MM.1S (cell line): ENCODE data around the gene HIGD1C.

Experiments used
- DNase-seq: peaks from one replicate; pipeline ENCODE4 v3.0.0-alpha.2; 2015
- H2AFZ ChIP-seq: fragments of 300-600 bp; sonication (generic); 2 replicates; pipeline ENCODE4 v1.6.0; 2016; ENCODE audit warnings: antibody characterized with exemption, low read length
- H3F3A ChIP-seq: fragments of 300-600 bp; sonication (generic); 2 replicates; pipeline ENCODE4 v1.6.1; 2016; ENCODE audit warnings: mild to moderate bottlenecking, antibody characterized with exemption, low read length, moderate library complexity, mixed read lengths; ENCODE audit not compliant: insufficient read depth
- H3K27ac ChIP-seq: fragments of 300-600 bp; sonication (generic); 2 replicates; pipeline ENCODE4 v1.5.1; 2016; ENCODE audit warnings: mild to moderate bottlenecking, low read length
- H3K27me3 ChIP-seq: fragments of 300-600 bp; sonication (generic); replicated peaks from 2 replicates; pipeline ENCODE4 v1.6.0; 2016; ENCODE audit warnings: low read length; ENCODE audit not compliant: insufficient read depth
- H3K36me3 ChIP-seq: fragments of 300-600 bp; sonication (generic); replicated peaks from 2 replicates; pipeline ENCODE4 v1.6.1; 2016; ENCODE audit warnings: mild to moderate bottlenecking, low read length, mixed read lengths; ENCODE audit not compliant: insufficient read depth
- H3K4me1 ChIP-seq: fragments of 300-600 bp; sonication (generic); 2 replicates; pipeline ENCODE4 v1.6.1; 2016; ENCODE audit warnings: low read length, mixed read lengths
- H3K4me2 ChIP-seq: fragments of 300-600 bp; sonication (generic); 2 replicates; pipeline ENCODE4 v1.6.0; 2016; ENCODE audit warnings: low read depth, low read length
- H3K4me3 ChIP-seq: fragments of 300-600 bp; sonication (generic); 2 replicates; pipeline ENCODE4 v1.5.1; 2016; ENCODE audit warnings: low read length, mixed read lengths
- H3K79me2 ChIP-seq: fragments of 300-600 bp; sonication (generic); 2 replicates; pipeline ENCODE4 v1.6.1; 2016; ENCODE audit warnings: mixed run types, low read length, mixed read lengths
- H3K9ac ChIP-seq: fragments of 300-600 bp; sonication (generic); 2 replicates; pipeline ENCODE4 v1.6.1; 2016; ENCODE audit warnings: low read length, mixed read lengths
- H3K9me2 ChIP-seq: fragments of 300-600 bp; sonication (generic); replicated peaks from 2 replicates; pipeline ENCODE4 v1.6.1; 2016; ENCODE audit warnings: mild to moderate bottlenecking, low read length, mixed read lengths; ENCODE audit not compliant: insufficient read depth
- H3K9me3 ChIP-seq: fragments of 300-600 bp; sonication (generic); replicated peaks from 2 replicates; pipeline ENCODE4 v1.6.1; 2016; ENCODE audit warnings: mild to moderate bottlenecking, low read length, mixed read lengths; ENCODE audit not compliant: insufficient read depth
- H4K20me1 ChIP-seq: fragments of 300-600 bp; sonication (generic); 2 replicates; pipeline ENCODE4 v1.6.1; 2016; ENCODE audit warnings: mild to moderate bottlenecking, low read length, moderate library complexity, mixed read lengths; ENCODE audit not compliant: insufficient read depth
- CTCF ChIP-seq: fragments of 300-600 bp; sonication (generic); IDR thresholded peaks from 2 replicates; pipeline ENCODE4 v1.5.1; 2016; ENCODE audit warnings: antibody characterized with exemption, low read length, mixed read lengths
- EZH2 ChIP-seq: fragments of 300-600 bp; sonication (generic); optimal IDR thresholded peaks from 2 replicates; pipeline ENCODE3; 2017; ENCODE audit warnings: low read depth, mild to moderate bottlenecking, antibody characterized with exemption, low read length, mixed read lengths
- EZH2phosphoT487 ChIP-seq: fragments of 300-600 bp; sonication (generic); IDR thresholded peaks from 2 replicates; pipeline ENCODE4 v1.6.1; 2018; ENCODE audit warnings: antibody characterized with exemption, low read length

Gene HIGD1C

GRCh38 chr12:51005030-51005429, 52.7 kb downstream of the HIGD1C start:
- H3K27me3 ChIP-seq, result no peaks in the 10 kb centered on the region
- H3K9ac ChIP-seq, result no peak overlapping the region

GRCh38 chr12:51005671-51006070, 53.3 kb downstream of the HIGD1C start:
- no peaks in the 10 kb centered on the region for H3K9me3 ChIP-seq
- H3K4me1 ChIP-seq, result no peaks in the 10 kb centered on the region

More at GRCh38 chr12:51005030-51005429, 52.7 kb downstream of the HIGD1C start:
- Histone ChIP-seq H3K9me2 (no peaks in the 10 kb centered on the region), H3K27ac (no peak overlapping the region), H3F3A (no peaks in the 10 kb centered on the region), H3K9me3 (no peaks in the 10 kb centered on the region), H4K20me1 (no peaks in the 10 kb centered on the region), H3K4me2 (no peak overlapping the region), H3K4me1 (no peaks in the 10 kb centered on the region), H3K4me3 (no peak overlapping the region), H2AFZ (no peak overlapping the region), H3K36me3 (no peaks in the 10 kb centered on the region), H3K79me2 (peaks cover 11% of the 10 kb centered on the region)
- DNase-seq, result no peak
- TF ChIP-seq EZH2phosphoT487, result no peak
- TF ChIP-seq EZH2, result no peak
- TF ChIP-seq CTCF, result no peak

GRCh38 chr12:51008329-51009055, 56.1 kb downstream of the HIGD1C start:
- H3K9me2 ChIP-seq, result no peaks in the 10 kb centered on the region
- no peaks in the 10 kb centered on the region for H3F3A ChIP-seq
- H3K9me3 ChIP-seq, result no peaks in the 10 kb centered on the region
- H3K27me3 ChIP-seq, result no peaks in the 10 kb centered on the region
- no peaks in the 10 kb centered on the region for H3K4me1 ChIP-seq
- no peak overlapping the region for H3K4me2 ChIP-seq
- H3K4me3 ChIP-seq, result no peak overlapping the region
- no peak overlapping the region for H3K27ac ChIP-seq
- TF ChIP-seq CTCF, result no peak
- TF ChIP-seq EZH2, result no peak
- TF ChIP-seq EZH2phosphoT487, result no peak
- H2AFZ ChIP-seq, result no peak overlapping the region
- no peak for DNase-seq
- H3K9ac ChIP-seq, result no peak overlapping the region
- no peaks in the 10 kb centered on the region for H4K20me1 ChIP-seq
- H3K36me3 ChIP-seq, result no peaks in the 10 kb centered on the region
- H3K79me2 ChIP-seq, result peaks cover 37% of the 10 kb centered on the region

More at GRCh38 chr12:51005671-51006070, 53.3 kb downstream of the HIGD1C start:
- DNase-seq, result no peak
- no peak overlapping the region for H2AFZ ChIP-seq
- no peaks in the 10 kb centered on the region for H3K36me3 ChIP-seq
- no peak overlapping the region for H3K4me3 ChIP-seq
- H3K79me2 ChIP-seq, result peaks cover 15% of the 10 kb centered on the region
- no peaks in the 10 kb centered on the region for H3K9me2 ChIP-seq
- no peak for TF ChIP-seq EZH2phosphoT487
- TF ChIP-seq CTCF, result no peak
- TF ChIP-seq EZH2, result no peak
- no peak overlapping the region for H3K9ac ChIP-seq
- H3K27ac ChIP-seq, result no peak overlapping the region
- no peaks in the 10 kb centered on the region for H4K20me1 ChIP-seq
- H3K27me3 ChIP-seq, result no peaks in the 10 kb centered on the region
- H3K4me2 ChIP-seq, result no peak overlapping the region
- no peaks in the 10 kb centered on the region for H3F3A ChIP-seq
